Epithelial cell of umbilical artery (primary cell): ENCODE measurements around the gene MMP17. TPM values are rescaled to one million over a fixed set of nuclear protein-coding genes. Genes with fewer than 3 reads are reported as not detected.

Experiments used
- total RNA-seq: library from RNA; depleted of rRNA; stranded (reverse); fragments of >200 nt; gene quantifications from 2 replicates; pipeline ENCODE4 v1.2.3, GENCODE V29; 2014

The MMP17 gene
- 3.9 and 7.4 TPM in 2 replicates for total RNA-seq

DNA sequence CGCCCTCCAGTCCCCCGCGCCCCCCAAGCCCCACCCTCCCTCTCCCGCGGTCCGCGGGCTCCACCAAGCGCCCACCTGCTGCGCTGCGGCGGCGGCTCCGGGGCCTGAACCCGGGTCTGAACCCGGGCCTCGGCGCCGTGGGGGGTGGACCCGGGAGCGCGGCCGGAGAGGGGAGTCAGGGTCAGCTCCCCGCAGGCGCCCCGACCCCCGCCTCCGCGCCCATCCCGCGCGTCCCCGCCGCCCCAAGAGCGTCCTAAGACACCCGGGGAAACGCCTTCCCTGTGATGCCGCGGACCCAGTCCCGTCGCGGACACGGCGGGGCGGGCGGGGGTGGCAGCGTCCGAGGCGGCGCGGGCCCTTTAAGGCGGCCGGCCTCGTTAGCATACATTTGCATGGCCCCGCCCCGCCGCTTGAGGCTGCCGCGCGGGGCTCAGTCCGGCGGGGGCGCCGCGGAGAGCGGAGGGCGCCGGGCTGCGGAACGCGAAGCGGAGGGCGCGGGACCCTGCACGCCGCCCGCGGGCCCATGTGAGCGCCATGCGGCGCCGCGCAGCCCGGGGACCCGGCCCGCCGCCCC is at the start of gene MMP17:
Gene MMP17, plus strand, starts transcription at position 433 of the 574 bp plus-strand sequence. Its CDS starts 102 bp downstream, at position 535.

DNA sequence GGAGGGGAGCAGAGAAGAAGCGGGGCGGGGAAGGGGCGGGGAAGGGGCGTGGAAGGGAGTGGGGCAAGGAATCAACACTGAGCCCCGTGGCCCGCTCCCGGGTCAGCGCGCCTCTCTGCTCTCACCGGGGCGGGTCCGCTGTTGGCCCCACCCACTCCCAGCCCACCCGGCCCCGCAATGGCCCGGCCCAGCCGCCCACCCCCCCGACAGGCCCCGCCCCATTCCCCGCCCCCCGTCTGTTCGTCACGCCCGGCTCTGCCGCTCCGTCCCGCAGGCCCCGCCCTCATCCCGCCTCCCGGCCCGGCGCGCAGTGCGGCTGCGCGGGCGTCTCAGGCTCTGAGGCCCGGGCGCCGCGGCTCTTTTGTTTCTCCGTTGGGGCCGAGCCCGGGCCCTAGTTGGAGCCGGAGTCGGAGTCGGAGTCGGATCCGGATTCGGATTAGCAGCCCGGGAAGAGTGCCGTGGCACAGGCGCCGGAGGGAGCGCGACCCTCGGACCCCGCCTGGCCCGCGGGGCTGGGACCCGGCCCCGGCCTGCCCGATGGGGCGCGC is 66.2 kb downstream of the MMP17 start, which contains the start of gene ULK1:
Gene ULK1, plus strand, starts transcription at position 310 of the 548 bp plus-strand sequence. CDS start 380 bp downstream, outside the sequence.

Other genes with a start within 250 kb of the MMP17 start
- gene SFSWAP, start 117.3 kb upstream of the MMP17 start, total RNA-seq: 13.6 and 22.5 TPM in 2 replicates
- 6.2 and 6.5 TPM in 2 replicates for gene ULK1, start 66.2 kb downstream of the MMP17 start, total RNA-seq
- 14.9 and 16.3 TPM in 2 replicates for gene PUS1, start 100.9 kb downstream of the MMP17 start, total RNA-seq
- gene EP400, start 121.5 kb downstream of the MMP17 start, total RNA-seq: 6.5 and 8.4 TPM in 2 replicates